Activated CD4-positive, CD25-positive, alpha-beta regulatory T cell treated with anti-CD3 and anti-CD28 coated beads, Interleukin-2, amount 50 U/mL, for 16 hours (primary cell): ENCODE results near the gene KSR1.
"Not testable (repeated sequence)": the region's sequence is repeated elsewhere in the genome, so short reads cannot be mapped to it uniquely, and the experiment has no call there.

ENCODE experiments used
- DNase-seq: peaks from one replicate; pipeline ENCODE4 v3.0.0-alpha.2; 2020; ENCODE audit warnings: low read depth, low spot score

KSR1 gene

DNA sequence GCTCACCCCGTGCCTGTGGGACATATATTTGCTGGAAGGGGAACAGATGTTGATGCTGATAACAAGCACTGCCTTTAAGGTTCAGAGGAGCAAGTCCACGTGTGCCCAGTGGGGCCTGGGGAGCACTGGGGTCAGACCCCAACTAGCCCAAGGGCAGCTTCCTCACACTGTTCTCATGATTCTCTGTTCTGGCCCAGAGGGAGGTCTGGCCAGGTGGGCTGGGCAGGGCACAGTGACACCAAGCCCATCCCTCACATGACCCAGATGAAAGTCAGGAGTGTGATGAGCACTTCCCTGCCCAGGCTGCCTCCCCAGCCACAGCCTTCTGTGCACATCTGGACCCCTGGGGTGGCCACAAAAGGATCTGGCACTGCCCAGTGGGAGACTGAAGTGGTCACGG, 29.8 kb upstream of the KSR1 start:
- DNase-seq, result not testable (repeated sequence)

DNA sequence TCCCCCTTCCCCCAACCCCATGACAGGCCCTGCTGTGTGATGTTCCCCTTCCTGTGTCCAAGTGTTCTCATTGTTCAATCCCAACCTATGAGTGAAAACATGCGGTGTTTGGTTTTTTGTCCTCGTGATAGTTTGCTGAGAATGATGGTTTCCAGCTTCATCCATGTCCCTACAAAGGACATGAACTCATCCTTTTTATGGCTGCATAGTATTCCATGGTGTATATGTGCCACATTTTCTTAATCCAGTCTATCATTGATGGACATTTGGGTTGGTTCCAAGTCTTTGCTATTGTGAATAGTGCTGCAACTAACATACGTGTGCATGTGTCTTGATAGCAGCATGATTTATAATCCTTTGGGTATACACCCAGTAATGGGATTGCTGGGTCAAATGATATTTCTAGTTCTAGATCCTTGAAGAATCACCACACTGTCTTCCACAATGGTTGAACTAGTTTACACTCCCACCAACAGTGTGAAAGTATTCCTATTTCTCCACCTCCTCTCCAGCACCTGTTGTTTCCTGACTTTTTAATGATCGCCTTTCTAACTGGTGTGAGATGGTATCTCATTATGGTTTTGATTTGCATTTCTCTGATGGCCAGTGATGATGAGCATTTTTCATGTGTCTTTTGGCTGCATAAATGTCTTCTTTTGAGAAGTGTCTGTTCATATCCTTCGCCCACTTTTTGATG, 28.9 kb upstream of the KSR1 start:
- DNase-seq, result not testable (repeated sequence)

DNA sequence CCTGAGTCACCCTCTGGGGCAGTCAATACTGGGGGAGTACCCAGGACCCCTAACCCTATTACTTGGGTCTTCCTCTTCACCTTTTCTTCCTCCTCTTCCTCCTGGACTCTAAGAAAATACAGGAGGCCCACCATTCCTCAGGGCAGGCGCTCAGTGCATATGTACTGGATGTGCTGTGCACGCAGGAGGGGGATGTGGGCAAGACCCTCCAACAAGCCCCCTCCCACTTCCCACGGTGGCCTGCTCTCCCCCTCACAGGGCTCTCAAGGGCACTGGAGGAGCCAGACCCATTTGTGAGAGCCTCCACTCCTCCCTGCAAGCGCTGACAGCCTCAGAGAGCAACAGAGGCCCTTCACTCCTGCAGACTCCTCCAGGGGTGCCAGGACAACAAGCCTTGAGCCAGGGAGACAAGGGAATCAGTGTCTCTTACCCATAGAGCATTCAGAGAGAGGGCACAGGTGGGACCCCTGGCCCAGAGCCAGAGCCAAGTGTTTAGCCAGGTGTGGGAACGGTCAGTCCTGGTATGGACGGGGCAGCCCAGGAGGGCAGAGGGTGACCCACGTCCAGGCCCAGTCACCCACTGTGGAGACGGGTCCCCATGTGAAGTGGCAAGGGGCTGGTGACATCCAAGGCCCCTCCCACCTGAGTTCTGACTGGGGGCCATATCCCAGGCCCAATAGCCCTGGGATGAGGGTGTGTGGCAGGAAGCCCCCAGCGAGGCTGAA, 27.3 kb upstream of the KSR1 start:
- no peak for DNase-seq

- DNase-seq, result no peak
These were observed 26.4 kb upstream of the KSR1 start for GRCh38 chr17:27429666-27430382.

GRCh38 chr17:27430383-27430840, 25.8 kb upstream of the KSR1 start:
- DNase-seq, result no peak

- DNase-seq, result no peak
These were observed 25.3 kb upstream of the KSR1 start for GRCh38 chr17:27430882-27431491.

- no peak for DNase-seq
These were observed 22.7 kb upstream of the KSR1 start for GRCh38 chr17:27433521-27433920.

DNA sequence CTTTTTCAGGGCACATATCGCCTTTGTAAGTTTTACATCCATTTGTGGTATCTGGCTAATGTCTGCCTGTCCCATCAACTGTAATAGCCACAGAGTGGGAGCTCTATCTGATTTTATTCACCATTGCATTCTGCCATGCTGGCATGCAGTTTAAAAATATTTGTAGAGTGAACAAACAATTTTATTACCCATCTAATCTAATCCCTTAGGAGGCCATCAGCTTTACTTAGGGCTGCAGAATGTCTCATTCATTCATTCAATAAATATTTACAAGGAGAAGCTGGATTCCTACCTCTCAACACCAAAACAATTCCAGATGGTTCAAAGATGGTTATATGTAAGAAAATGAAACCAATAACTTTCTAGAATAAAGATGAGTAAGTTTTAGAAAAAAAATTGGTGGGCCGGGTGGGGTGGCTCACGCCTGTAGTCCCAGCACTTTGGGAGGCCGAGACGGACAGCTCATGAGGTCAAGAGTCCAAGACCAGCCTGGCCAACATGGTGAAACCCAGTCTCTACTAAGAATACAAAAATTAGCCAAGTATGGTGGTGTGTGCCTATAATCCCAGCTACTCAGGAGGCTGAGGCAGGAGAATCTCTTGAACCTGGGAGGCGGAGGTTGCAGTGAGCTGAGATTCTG, 20.7 kb upstream of the KSR1 start:
- DNase-seq, result not testable (repeated sequence)

DNA sequence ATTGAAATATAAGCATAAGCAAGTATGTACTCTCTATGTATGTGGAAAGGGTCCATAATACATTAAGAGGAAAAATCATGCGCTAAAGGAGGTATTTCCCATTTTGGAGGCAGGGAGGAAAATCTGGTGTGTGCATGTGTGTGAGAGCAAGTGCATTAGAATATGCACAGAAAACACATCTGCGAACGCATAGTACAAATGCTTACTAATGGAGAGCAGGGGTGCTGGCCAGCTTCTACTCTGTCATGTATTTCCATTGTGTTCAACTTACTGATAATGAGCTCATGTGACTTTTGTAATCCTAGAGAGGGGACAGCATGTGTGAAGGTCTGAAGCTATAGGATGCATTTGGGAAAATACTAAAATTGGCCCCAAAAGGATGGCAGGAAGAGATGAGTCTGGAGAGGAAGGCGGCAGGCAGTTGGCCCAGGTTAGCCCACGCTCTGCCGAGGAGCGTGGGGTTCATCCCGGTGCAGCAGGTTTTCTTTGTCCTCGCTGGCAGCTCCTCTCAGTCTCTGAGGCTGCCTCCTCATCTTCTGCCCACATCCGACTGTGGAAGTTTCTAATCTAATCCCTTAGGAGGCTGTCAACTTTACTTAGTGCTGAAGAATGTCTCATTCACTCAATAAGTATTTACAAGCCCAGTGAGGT, 17.8 kb upstream of the KSR1 start:
- no peak for DNase-seq

GRCh38 chr17:27439342-27439741, 16.9 kb upstream of the KSR1 start:
- no peak for DNase-seq

DNA sequence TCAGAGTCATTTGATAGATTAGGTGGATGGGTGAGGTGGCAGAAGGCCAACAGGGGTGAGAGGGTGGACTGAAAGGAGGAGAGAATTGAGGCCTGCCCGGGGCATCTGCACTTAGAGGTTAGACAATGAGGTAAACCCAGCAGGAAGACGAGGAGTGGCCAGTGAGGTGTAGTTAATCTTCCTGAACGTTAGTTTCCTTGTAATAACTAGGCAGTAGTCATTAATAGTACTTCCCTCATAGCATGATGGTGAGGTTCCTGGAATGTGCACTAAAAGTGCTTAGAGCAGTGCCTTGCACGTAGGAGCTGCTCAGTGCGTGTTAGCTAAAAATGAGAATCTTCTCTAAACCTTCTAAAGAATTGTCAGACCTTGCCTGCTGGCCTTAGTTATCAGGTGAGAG, 13.5 kb upstream of the KSR1 start:
- DNase-seq, result no peak

GRCh38 chr17:27443491-27443890, 12.8 kb upstream of the KSR1 start:
- DNase-seq, result no peak

GRCh38 chr17:27445971-27446370, 10.3 kb upstream of the KSR1 start:
- no peak for DNase-seq

- no peak for DNase-seq
These were observed 9.5 kb upstream of the KSR1 start for GRCh38 chr17:27446569-27447301.

GRCh38 chr17:27448534-27448933, 7.7 kb upstream of the KSR1 start:
- DNase-seq, result not testable (repeated sequence)

DNA sequence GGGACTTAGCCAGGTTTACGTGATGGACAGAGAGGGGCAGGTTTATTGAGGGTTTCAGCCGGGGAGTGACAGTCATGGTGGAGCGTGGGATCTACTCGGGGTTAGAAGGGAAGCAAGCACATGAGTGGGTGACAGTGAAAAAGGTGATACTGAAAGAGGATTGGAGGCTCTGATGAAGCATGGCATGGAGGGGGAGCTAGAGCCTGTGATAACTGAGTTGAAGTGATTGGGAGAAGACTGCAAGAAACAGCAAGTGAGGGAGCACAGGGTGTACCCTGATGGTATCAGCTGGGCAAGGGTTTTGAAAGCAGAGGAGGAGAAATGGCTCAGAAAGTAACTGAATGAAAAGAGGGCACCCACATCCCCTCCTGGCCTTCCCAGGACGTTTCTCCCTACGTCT, 6.7 kb upstream of the KSR1 start:
- DNase-seq, result no peak

- no peak for DNase-seq
These were observed 6.3 kb upstream of the KSR1 start for GRCh38 chr17:27449988-27450387.

DNA sequence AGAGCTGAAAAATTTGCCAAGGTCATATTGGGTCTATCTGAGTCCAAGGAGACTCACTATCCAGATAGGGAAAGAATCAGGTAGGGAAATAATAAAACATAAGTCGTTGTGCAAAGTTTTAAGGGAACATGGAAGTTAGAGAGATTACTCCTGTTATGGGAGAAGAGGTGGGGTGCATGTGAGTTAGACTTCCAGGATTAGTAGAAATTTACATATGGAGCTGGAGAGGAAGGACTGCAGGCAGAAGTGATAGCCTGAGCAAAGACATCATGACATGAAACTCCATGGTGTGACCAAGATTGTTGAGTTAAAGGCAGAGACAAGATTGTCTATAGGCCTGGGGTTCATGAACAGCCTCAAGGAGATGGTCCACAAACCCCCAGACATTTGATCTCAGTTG, 5.8 kb upstream of the KSR1 start:
- DNase-seq, result no peak

GRCh38 chr17:27451906-27452305, 4.3 kb upstream of the KSR1 start:
- DNase-seq, result no peak

- no peak for DNase-seq
These were observed 3.4 kb upstream of the KSR1 start for GRCh38 chr17:27452828-27453227.
